Ishikawa (cell line): ENCODE data around the gene AARS2.

Source experiments
- CEBPB ChIP-seq: IDR thresholded peaks from 2 replicates; pipeline ENCODE4 v1.6.1; 2012
- CREB1 ChIP-seq: IDR thresholded peaks from 2 replicates; pipeline ENCODE4 v1.6.1; 2012; ENCODE audit warnings: low read depth
- EGR1 ChIP-seq: IDR thresholded peaks from 2 replicates; pipeline ENCODE4 v1.6.1; 2012
- EP300 ChIP-seq: IDR thresholded peaks from 2 replicates; pipeline ENCODE4 v1.6.1; 2012; ENCODE audit warnings: borderline replicate concordance
- FOXM1 ChIP-seq: IDR thresholded peaks from 2 replicates; pipeline ENCODE4 v1.6.1; 2012; ENCODE audit warnings: low read depth, borderline replicate concordance
- MAX ChIP-seq: IDR thresholded peaks from 2 replicates; pipeline ENCODE4 v1.6.1; 2012
- NFIC ChIP-seq: IDR thresholded peaks from 2 replicates; pipeline ENCODE4 v1.6.1; 2012
- RAD21 ChIP-seq: IDR thresholded peaks from 2 replicates; pipeline ENCODE4 v1.6.1; 2012; ENCODE audit warnings: low read depth
- REST ChIP-seq: IDR thresholded peaks from 2 replicates; pipeline ENCODE4 v1.6.1; 2012; ENCODE audit warnings: low read depth, mild to moderate bottlenecking
- TAF1 ChIP-seq: IDR thresholded peaks from 2 replicates; pipeline ENCODE4 v1.6.1; 2012; ENCODE audit warnings: low read depth, mild to moderate bottlenecking
- TCF12 ChIP-seq: IDR thresholded peaks from 2 replicates; pipeline ENCODE4 v1.6.1; 2012; ENCODE audit warnings: low read depth
- TEAD4 ChIP-seq: IDR thresholded peaks from 2 replicates; pipeline ENCODE4 v1.6.1; 2012
- USF1 ChIP-seq: IDR thresholded peaks from 2 replicates; pipeline ENCODE4 v1.6.1; 2012
- YY1 ChIP-seq: IDR thresholded peaks from 2 replicates; pipeline ENCODE4 v1.6.1; 2012; ENCODE audit warnings: low read depth
- ZBTB7A ChIP-seq: IDR thresholded peaks from 2 replicates; pipeline ENCODE4 v1.6.1; 2012; ENCODE audit warnings: low read depth

The AARS2 gene

DNA sequence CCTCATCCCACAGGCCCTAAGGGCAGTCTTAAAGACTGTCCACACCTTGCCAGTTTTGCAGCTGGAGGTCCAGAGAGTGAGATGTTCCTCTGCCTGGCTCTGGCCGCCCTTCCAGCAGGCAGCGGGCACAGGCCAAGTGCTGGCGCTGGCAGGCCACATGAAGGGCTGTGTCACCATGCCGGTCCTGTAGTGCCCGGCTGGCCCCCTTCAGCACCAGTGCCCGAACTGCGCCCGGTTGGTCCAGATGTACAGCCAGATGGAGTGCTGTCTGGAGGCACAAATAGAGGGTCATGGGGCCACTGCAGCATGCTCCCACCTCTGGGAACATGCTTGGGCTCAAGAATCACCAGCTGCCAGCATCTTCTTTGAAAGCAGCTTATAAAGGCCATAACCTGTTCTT, 51.6 kb downstream of the AARS2 start:
- TF ChIP-seq CREB1, result no peak
- no peak for TF ChIP-seq EGR1
- TF ChIP-seq TCF12, result no peak
- no peak for TF ChIP-seq CEBPB
- TF ChIP-seq REST, result no peak
- no peak for TF ChIP-seq FOXM1
- TF ChIP-seq ZBTB7A, result no peak
- TF ChIP-seq TEAD4, result no peak
- no peak for TF ChIP-seq RAD21
- TF ChIP-seq USF1, result no peak

- TF ChIP-seq TEAD4 (no peak), RAD21 (no peak)
Measured at GRCh38 chr6:44260451-44261297, 52.5 kb downstream of the AARS2 start.

- TF ChIP-seq USF1 (no peak), TAF1 (no peak), REST (no peak), CREB1 (no peak), YY1 (no peak), FOXM1 (no peak), MAX (no peak), TEAD4 (no peak), NFIC (no peak), CEBPB (no peak), RAD21 (no peak), ZBTB7A (no peak)
Measured at GRCh38 chr6:44260011-44260410, 53.1 kb downstream of the AARS2 start.

GRCh38 chr6:44258921-44259320, 54.2 kb downstream of the AARS2 start:
- TF ChIP-seq USF1, result no peak

- TF ChIP-seq TCF12, result no peak
- TF ChIP-seq CREB1, result no peak
- no peak for TF ChIP-seq YY1
Measured at GRCh38 chr6:44258325-44258863, 54.8 kb downstream of the AARS2 start.

DNA sequence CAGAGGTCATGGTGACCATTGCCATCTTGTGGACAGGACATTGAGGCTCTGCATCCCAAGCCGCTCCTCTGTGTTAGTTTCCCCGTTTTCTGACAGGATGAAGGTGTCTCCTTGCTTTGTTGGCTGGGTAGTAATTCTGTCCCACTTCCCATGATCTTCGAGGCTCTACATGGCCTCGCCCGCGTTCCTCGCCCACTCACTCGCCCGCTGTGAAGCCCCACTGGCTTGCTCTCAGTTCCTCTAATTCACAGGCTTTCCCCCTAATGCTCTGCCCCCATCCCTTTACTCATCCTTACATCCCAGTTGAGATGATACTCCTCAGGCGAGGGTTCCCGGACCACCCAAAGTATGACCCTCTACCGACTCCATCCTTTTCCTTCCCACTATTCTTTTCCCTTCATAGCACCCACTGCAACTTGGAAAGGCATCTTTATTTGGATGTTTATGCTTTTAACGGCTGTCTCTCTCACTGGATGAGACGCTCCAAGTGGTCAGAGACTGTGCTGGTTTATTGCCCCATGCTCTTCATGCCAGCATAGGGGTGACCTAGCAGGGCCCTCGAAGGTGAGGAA, 55.3 kb downstream of the AARS2 start:
- no peak for TF ChIP-seq EGR1
- no peak for TF ChIP-seq FOXM1
- no peak for TF ChIP-seq YY1
- TF ChIP-seq TAF1, result no peak
- no peak for TF ChIP-seq CREB1
- TF ChIP-seq EP300, result no peak
- TF ChIP-seq TEAD4, result no peak
- TF ChIP-seq CEBPB, result no peak
- TF ChIP-seq ZBTB7A, result no peak
- no peak for TF ChIP-seq MAX
- no peak for TF ChIP-seq USF1
- no peak for TF ChIP-seq TCF12
- TF ChIP-seq REST, result no peak
- no peak for TF ChIP-seq RAD21
